BLaER1 (cell line): ENCODE measurements around the gene SMC2.

Experiments
- H3K27ac ChIP-seq: shearing (Covaris generic); formaldehyde crosslinking; 2 replicates; pipeline ENCODE4 v1.8.1; 2022
- H3K27me3 ChIP-seq: shearing (Covaris generic); formaldehyde crosslinking; 2 replicates; pipeline ENCODE4 v1.8.1; 2022
- H3K36me3 ChIP-seq: shearing (Covaris generic); formaldehyde crosslinking; 2 replicates; pipeline ENCODE4 v1.8.1; 2022
- H3K4me1 ChIP-seq: shearing (Covaris generic); formaldehyde crosslinking; 2 replicates; pipeline ENCODE4 v1.8.1; 2022
- H3K4me2 ChIP-seq: shearing (Covaris generic); formaldehyde crosslinking; 2 replicates; pipeline ENCODE4 v1.8.1; 2022
- H3K4me3 ChIP-seq: shearing (Covaris generic); formaldehyde crosslinking; 2 replicates; pipeline ENCODE4 v1.8.1; 2022
- H3K9ac ChIP-seq: shearing (Covaris generic); formaldehyde crosslinking; 2 replicates; pipeline ENCODE4 v1.8.1; 2022
- H3K9me3 ChIP-seq: shearing (Covaris generic); formaldehyde crosslinking; 2 replicates; pipeline ENCODE4 v1.8.1; 2022
- H4K20me1 ChIP-seq: shearing (Covaris generic); formaldehyde crosslinking; 2 replicates; pipeline ENCODE4 v1.8.1; 2022
- Cebpa-rat ChIP-seq: shearing (Covaris generic); IDR thresholded peaks from 2 replicates; pipeline ENCODE4 v1.8.1; 2022

Gene SMC2

DNA sequence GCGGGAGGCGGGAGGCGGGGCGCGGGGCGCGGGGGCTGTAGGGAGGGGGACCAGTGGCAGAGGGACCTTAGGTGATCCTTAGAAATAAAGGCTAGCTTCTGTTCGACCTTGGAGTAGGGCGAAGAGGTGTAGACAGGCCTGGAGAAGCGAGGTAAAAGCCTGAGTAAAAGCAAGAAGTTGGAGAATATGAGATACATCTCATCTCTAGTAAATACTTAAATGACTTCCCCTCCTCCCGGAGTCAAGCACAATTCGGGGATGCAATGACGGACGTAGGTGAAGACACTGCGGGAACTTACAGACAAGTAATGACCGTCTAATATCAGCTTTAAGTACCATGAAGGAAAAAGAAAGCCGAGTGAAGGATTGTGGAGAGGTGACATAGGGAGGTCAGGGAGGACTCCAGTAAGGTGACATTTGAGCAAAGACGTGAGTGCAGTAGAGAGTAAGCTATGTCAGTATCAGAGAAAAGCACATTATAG lies 466 bp downstream of the SMC2 start:
- peak overlapping the region; percentile 82 for H3K4me3 ChIP-seq
- H4K20me1 ChIP-seq: no peaks in the 10 kb centered on the region
- H3K27me3 ChIP-seq: no peaks in the 10 kb centered on the region
- peak overlapping the region; percentile 98; the same call in 1 of the 2 replicates for H3K27ac ChIP-seq
- no peak for TF ChIP-seq Cebpa-rat
- no peaks in the 10 kb centered on the region for H3K9me3 ChIP-seq
- H3K4me1 ChIP-seq: peaks cover 52% of the 10 kb centered on the region
- H3K9ac ChIP-seq: peak overlapping the region; percentile 97
- H3K36me3 ChIP-seq: peaks cover 13% of the 10 kb centered on the region; the same call in 1 of the 2 replicates
- H3K4me2 ChIP-seq: peak overlapping the region; percentile 81

DNA sequence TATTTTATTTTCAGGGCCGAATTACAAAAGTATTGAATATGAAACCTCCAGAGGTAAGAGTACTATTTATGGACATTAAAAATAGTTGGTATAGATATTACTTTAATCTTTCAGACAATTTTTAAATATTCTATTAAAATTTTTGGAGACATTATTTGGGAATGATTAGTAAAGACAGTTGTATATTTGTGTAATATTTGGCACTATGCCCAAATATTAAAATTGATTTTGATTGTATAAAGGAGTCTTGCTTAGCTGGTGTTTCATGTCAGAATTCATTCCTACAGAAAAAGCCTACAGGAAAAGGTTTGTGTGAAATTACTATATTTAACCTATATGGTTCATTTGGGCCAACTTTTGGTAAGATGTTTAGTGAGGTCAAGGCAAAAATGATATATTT lies 5.5 kb downstream of the SMC2 start:
- H3K4me3 ChIP-seq: no peak overlapping the region
- peaks cover 23% of the 10 kb centered on the region for H3K4me1 ChIP-seq
- H3K27ac ChIP-seq: no peak overlapping the region
- TF ChIP-seq Cebpa-rat: no peak
- no peak overlapping the region for H3K4me2 ChIP-seq
- peaks cover 62% of the 10 kb centered on the region for H3K36me3 ChIP-seq
- no peaks in the 10 kb centered on the region for H3K27me3 ChIP-seq
- H3K9ac ChIP-seq: no peak overlapping the region
- H4K20me1 ChIP-seq: no peaks in the 10 kb centered on the region
- no peaks in the 10 kb centered on the region for H3K9me3 ChIP-seq

DNA sequence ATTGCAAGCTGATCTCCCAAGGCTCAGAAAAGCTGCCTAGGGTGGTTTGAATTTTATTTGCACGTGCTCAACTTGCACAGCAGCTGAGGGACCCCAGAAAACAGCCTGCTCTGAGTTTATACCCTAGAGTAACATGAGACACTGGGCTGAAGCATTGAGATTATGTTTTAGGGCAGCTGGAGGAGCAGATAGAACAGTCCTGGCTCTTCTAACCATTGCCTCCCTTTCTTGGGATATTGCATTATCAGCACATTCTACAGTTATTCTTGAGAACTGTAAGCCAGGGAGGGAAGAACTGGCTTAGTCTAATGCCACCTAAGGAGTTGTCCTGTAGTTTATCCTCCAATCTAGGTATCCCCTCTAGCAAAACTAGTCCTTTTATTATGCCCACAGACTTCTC lies 10.3 kb downstream of the SMC2 start:
- Histone ChIP-seq H3K9me3 (no peaks in the 10 kb centered on the region), H3K27ac (no peak overlapping the region), H3K4me3 (no peak overlapping the region), H4K20me1 (no peaks in the 10 kb centered on the region; the same call in 1 of the 2 replicates), H3K4me1 (no peaks in the 10 kb centered on the region), H3K9ac (no peak overlapping the region), H3K27me3 (no peaks in the 10 kb centered on the region), H3K36me3 (peaks cover 96% of the 10 kb centered on the region), H3K4me2 (no peak overlapping the region)
- no peak for TF ChIP-seq Cebpa-rat

DNA sequence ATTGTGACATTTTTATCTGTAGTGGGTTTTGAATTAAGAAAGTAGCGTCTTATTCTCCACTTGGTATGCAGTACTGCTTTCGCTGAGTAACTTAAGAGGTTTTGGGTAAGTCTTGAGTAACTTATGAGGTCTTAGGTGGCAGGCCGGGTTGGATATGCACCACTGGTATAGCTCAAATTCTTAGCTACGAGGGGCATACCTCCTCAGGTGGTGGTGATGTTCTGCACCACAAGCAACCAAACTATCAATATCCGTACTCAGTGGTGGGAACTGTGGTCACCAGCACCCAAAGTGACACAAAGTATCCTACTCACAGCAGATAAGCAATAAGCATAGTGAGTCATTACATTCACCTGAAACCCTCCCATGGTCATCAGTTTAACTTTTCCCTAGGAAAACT lies 13.7 kb downstream of the SMC2 start:
- Histone ChIP-seq H3K27ac (no peak overlapping the region), H3K36me3 (peaks cover 93% of the 10 kb centered on the region), H3K9ac (no peak overlapping the region), H3K4me3 (no peak overlapping the region), H3K4me1 (no peaks in the 10 kb centered on the region), H3K4me2 (no peak overlapping the region), H3K9me3 (no peaks in the 10 kb centered on the region), H3K27me3 (no peaks in the 10 kb centered on the region), H4K20me1 (no peaks in the 10 kb centered on the region; the same call in 1 of the 2 replicates)
- TF ChIP-seq Cebpa-rat: no peak

DNA sequence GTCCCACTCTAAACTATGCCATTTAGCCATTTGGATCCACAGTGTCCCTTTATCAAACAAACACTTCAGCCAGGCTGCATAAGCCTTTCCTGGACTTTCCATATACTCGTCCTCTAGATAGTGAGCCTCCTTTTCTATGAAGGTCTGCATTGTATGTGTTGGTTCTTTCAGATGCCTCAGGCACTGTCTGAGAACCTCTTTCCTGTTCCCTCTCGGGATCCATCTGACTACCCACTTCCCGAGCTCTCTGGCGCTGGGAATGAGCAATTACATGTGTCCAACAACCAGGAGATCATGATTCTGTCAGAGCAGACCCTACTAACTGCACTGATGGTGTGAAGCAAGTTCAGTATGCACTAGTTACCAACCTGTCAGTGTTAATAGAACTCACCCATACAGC lies 14.2 kb downstream of the SMC2 start:
- Histone ChIP-seq H3K27ac (no peak overlapping the region), H3K4me2 (no peak overlapping the region), H3K9me3 (no peaks in the 10 kb centered on the region), H4K20me1 (no peaks in the 10 kb centered on the region; the same call in 1 of the 2 replicates), H3K9ac (no peak overlapping the region), H3K36me3 (peaks cover 93% of the 10 kb centered on the region), H3K4me1 (no peaks in the 10 kb centered on the region), H3K27me3 (no peaks in the 10 kb centered on the region), H3K4me3 (no peak overlapping the region)
- TF ChIP-seq Cebpa-rat: no peak

DNA sequence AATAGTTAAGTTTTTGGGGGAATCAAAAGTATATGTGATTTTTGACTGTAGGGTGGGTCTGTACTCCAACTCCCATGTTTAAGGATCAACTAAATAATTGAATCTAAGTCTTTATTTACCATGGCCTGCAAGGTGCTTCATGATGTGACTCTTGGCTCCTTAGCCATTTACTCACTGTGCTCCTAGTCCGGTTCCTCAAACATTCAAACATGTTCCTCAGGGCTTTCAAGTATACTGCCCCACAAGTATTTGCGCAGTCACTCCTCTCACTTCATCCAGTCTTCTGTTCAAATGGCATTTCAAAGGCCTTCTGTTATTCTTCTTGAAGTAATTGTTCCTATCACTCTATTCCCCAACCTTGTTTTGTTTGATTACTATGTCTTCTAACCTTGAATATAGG lies 16.4 kb downstream of the SMC2 start:
- H3K36me3 ChIP-seq: peaks cover 90% of the 10 kb centered on the region

DNA sequence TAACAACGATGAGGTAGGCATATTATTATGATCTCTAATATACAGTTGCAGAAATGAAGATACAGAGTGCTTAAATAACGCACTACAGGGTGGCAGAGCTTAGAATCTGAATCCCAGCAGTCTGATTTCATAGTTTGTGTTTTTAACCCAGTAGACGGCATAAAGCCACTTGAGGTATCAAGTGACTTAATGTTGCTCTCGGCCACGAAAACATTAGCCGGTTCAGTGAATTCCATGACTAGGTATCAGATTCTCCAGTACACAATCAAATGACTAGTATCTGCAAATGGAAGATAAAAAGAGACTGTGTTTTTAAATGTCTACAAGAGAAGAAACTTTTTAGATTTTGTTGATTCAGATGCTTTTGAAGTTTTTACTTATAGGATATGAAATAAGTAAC lies 24.8 kb downstream of the SMC2 start:
- no peaks in the 10 kb centered on the region for H3K9me3 ChIP-seq
- no peak for TF ChIP-seq Cebpa-rat
- H3K4me1 ChIP-seq: no peaks in the 10 kb centered on the region
- no peaks in the 10 kb centered on the region for H4K20me1 ChIP-seq
- no peak overlapping the region for H3K4me3 ChIP-seq
- no peak overlapping the region for H3K9ac ChIP-seq
- H3K27ac ChIP-seq: no peak overlapping the region
- H3K36me3 ChIP-seq: peaks cover 90% of the 10 kb centered on the region
- H3K4me2 ChIP-seq: no peak overlapping the region
- no peaks in the 10 kb centered on the region for H3K27me3 ChIP-seq

More for the DNA sequence above, 16.4 kb downstream of the SMC2 start:
- Histone ChIP-seq H4K20me1 (no peaks in the 10 kb centered on the region; the same call in 1 of the 2 replicates), H3K4me3 (no peak overlapping the region), H3K27ac (no peak overlapping the region), H3K4me2 (no peak overlapping the region), H3K9ac (no peak overlapping the region), H3K27me3 (no peaks in the 10 kb centered on the region), H3K4me1 (no peaks in the 10 kb centered on the region), H3K9me3 (no peaks in the 10 kb centered on the region)
- no peak for TF ChIP-seq Cebpa-rat

DNA sequence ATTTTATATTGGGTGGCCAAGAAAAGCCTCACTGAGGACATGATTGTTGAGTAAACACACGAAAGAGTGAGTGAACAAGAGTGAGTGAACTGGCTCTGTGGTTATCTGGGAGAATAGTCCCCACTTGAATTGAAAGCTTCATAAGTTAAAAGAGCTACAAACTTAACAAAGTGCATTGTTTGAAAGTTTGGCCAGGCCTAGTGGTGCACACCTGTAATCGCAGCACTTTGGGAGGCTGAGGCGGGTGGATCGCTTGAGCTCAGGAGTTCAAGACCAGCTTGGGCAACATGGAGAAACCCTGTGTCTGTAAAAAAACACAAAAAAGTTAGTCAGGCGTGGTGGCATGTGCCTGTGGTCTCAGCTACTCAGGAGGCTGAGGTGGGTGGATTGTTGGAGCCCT lies 26.9 kb downstream of the SMC2 start:
- H3K36me3 ChIP-seq: peaks cover 90% of the 10 kb centered on the region
- no peak for TF ChIP-seq Cebpa-rat

DNA sequence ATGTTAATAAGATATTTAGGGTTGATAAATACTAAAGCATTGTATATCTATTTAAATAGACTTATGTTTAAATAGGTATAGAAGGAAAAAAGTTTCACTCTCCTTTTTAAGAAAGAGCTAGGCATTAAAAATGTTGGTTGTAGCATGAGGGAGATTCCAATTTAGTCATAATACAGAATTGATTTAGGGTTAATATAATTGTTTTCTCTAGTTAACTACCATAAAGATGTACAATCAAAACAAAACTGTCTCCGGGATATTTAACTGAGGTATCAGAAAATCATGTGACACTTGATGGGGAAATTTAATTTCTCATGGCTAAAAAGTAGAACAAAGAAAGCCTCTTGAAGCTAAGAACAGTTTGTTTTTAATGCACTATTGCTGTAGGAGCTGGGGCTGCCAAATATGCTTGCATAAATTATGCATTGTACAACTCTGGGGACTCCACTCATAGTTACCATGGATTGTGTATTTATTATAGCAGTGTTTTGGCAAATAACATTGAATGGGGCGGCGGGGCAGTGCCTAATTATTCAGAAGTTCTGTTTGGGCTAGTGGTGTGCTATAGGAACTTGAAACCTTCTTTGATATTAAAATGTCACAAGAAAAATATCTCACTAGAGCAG lies 44.2 kb downstream of the SMC2 start:
- Histone ChIP-seq H3K4me1 (no peaks in the 10 kb centered on the region), H4K20me1 (no peaks in the 10 kb centered on the region), H3K27ac (no peak overlapping the region), H3K9me3 (peaks cover 10% of the 10 kb centered on the region; the same call in 1 of the 2 replicates), H3K36me3 (peaks cover 91% of the 10 kb centered on the region), H3K4me2 (no peak overlapping the region), H3K27me3 (no peaks in the 10 kb centered on the region), H3K4me3 (no peak overlapping the region), H3K9ac (no peak overlapping the region)
- TF ChIP-seq Cebpa-rat: no peak

More for the DNA sequence above, 26.9 kb downstream of the SMC2 start:
- H3K4me1 ChIP-seq: no peaks in the 10 kb centered on the region
- H3K4me3 ChIP-seq: no peak overlapping the region
- no peak overlapping the region for H3K9ac ChIP-seq
- H3K27ac ChIP-seq: no peak overlapping the region
- H3K9me3 ChIP-seq: no peaks in the 10 kb centered on the region
- no peak overlapping the region for H3K4me2 ChIP-seq
- H4K20me1 ChIP-seq: no peaks in the 10 kb centered on the region
- no peaks in the 10 kb centered on the region for H3K27me3 ChIP-seq

DNA sequence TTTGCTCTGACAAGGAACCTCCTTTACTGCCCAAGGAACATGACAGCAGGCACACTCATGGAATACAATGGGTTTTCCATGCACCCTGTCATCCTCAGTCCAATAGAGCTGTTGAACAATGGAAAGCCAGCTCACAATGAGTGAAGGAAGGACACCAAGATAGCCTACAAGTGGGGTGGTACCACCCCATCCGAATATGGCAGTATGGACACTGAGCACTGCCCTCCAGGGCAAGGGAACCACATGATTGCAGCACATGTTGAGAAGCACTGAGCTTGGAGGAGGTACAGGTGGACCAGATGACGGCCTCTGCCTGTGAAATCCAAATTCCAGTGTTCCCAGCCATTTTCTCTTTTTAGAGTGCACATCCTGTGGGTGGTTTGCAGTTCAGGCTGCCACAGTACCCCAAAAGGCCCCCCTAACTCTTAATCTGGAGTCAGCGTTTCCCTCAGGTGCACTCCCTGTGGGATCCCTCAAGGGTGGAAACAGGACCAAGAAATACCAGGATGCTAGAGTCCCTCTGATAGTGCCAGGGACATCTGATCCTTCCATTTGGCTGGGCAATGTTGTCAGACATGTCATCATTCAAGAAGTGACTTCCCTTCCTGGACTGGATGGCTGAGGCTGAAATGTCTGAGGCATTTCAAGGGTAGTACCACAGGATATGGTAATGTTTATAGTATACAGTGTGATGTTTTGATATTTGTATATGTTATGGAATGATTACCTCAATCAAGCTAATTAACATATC lies 48.9 kb downstream of the SMC2 start:
- no peak overlapping the region for H3K27ac ChIP-seq
- no peaks in the 10 kb centered on the region for H3K27me3 ChIP-seq
- H3K9me3 ChIP-seq: no peaks in the 10 kb centered on the region
- H4K20me1 ChIP-seq: no peaks in the 10 kb centered on the region
- no peak for TF ChIP-seq Cebpa-rat
- no peak overlapping the region for H3K9ac ChIP-seq
- H3K4me3 ChIP-seq: no peak overlapping the region
- no peak overlapping the region for H3K4me2 ChIP-seq
- peaks cover 54% of the 10 kb centered on the region for H3K36me3 ChIP-seq
- no peaks in the 10 kb centered on the region for H3K4me1 ChIP-seq
